ENCODE measurements around the gene CPPED1.

GRCh38 chr16:12646098-12646489, 157.6 kb downstream of the CPPED1 start:
- no peak for TF ChIP-seq CTCF (IDR thresholded peaks at IDR 0.05)
- no peak for TF ChIP-seq POLR2A (IDR thresholded peaks at IDR 0.05)

All from sigmoid colon (tissue), 3 donors.